Endodermal cell (in vitro differentiated cells): ENCODE data around the gene CEP95. TPM values are rescaled to one million over a fixed set of nuclear protein-coding genes. Genes with fewer than 3 reads are reported as not detected.
"Not testable (repeated sequence)": the region's sequence is repeated elsewhere in the genome, so short reads cannot be mapped to it uniquely, and the experiment has no call there.

Source experiments
- DNase-seq: peaks from one replicate; pipeline ENCODE4 v3.0.0-alpha.2; 2017
- H3K27ac ChIP-seq: 2 replicates; pipeline ENCODE4 v1.5.1; 2013; ENCODE audit warnings: mild to moderate bottlenecking, low read depth, low read length, moderate library complexity
- H3K27me3 ChIP-seq: 2 replicates; pipeline ENCODE4 v1.6.1; 2013; ENCODE audit warnings: mild to moderate bottlenecking, low read length, moderate library complexity; ENCODE audit not compliant: insufficient read depth, control insufficient read depth, poor library complexity, severe bottlenecking
- H3K36me3 ChIP-seq: 2 replicates; pipeline ENCODE4 v1.7.0; 2013; ENCODE audit warnings: mild to moderate bottlenecking, low read length, moderate library complexity; ENCODE audit not compliant: control insufficient read depth, insufficient read depth
- H3K4me1 ChIP-seq: one replicate; pipeline ENCODE4 v1.7.0; 2013; ENCODE audit warnings: low read length; ENCODE audit not compliant: control insufficient read depth, insufficient read depth
- H3K4me3 ChIP-seq: 2 replicates; pipeline ENCODE4 v1.5.1; 2013; ENCODE audit warnings: mild to moderate bottlenecking, low read length, moderate library complexity
- H3K9ac ChIP-seq: 2 replicates; pipeline ENCODE4 v1.6.1; 2013; ENCODE audit warnings: mild to moderate bottlenecking, low read length, moderate library complexity; ENCODE audit not compliant: poor library complexity, severe bottlenecking; ENCODE audit errors: extremely low read depth
- H3K9me3 ChIP-seq: 2 replicates; pipeline ENCODE4 v1.6.1; 2013; ENCODE audit warnings: mild to moderate bottlenecking, low read length, moderate library complexity; ENCODE audit not compliant: control insufficient read depth
- H3K27ac Mint-ChIP-seq: 2 replicates; pipeline ENCODE4 v1.8.0; 2020; ENCODE audit warnings: mixed read lengths
- H3K27me3 Mint-ChIP-seq: 2 replicates; pipeline ENCODE4 v1.8.0; 2021; ENCODE audit warnings: mild to moderate bottlenecking, mixed read lengths; ENCODE audit not compliant: insufficient read depth
- H3K36me3 Mint-ChIP-seq: 2 replicates; pipeline ENCODE4 v1.8.0; 2020; ENCODE audit warnings: low read depth, mixed read lengths
- H3K4me1 Mint-ChIP-seq: 2 replicates; pipeline ENCODE4 v1.8.0; 2020; ENCODE audit warnings: mixed read lengths
- H3K4me3 Mint-ChIP-seq: 2 replicates; pipeline ENCODE4 v1.8.0; 2020; ENCODE audit warnings: mild to moderate bottlenecking, moderate library complexity, mixed read lengths
- H3K9me3 Mint-ChIP-seq: 2 replicates; pipeline ENCODE4 v1.8.0; 2020; ENCODE audit warnings: mild to moderate bottlenecking, mixed read lengths
- CTCF ChIP-seq: fragments of 200-600 bp; sonication (generic); conservative IDR thresholded peaks from 2 replicates; pipeline ENCODE4 v1.5.0; 2021; ENCODE audit warnings: antibody characterized with exemption, mild to moderate bottlenecking
- WGBS, 2 experiments: methylation state at CpG; one replicate each; pipeline versions ENCODE4 v1.1.5 to v1.1.7; 2013; ENCODE audit warnings: missing lambda C conversion rate in 2 of 2, mixed read lengths in 1 of 2; ENCODE audit not compliant: insufficient coverage in 1 of 2, insufficient read length in 1 of 2; 5-methylcytosine and 5-hydroxymethylcytosine counted together
- total RNA-seq, 2 donors: library from RNA; stranded (reverse); fragmentation: NEBNext Ultra II Directional in 1 of 2; extraction: Animal tissue kit (Norgen Biotek cat#: 25700) in 1 of 2; gene quantifications; 2 replicates in 1 of 2; 3 replicates in 1 of 2; pipeline ENCODE4 v1.2.1, GENCODE V29; 2021

Gene CEP95
- total RNA-seq, 2 donors from 2014 or later = 75.5 to 93.9 TPM

DNA sequence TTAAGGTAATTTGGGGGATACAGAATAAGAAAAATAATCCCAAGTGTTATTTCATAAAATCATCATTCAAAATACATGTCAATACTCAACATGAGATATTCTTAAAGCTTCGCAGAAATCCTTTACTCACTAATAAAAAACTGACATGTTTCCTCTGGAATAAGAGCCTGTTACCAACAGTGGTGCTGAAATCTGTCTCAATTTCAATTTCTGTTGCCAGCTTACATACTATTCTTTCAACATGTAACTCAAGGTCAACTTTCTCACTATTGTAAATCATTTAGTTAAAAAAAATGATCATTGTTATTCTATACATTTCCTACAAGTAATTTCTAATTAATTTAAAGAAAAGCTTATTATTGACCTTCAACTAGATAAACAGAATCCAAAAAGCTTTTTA lies 67.9 kb downstream of the CEP95 start:
- Mint-ChIP-seq H3K9me3 (no peaks in the 10 kb centered on the region), H3K27me3 (no peaks in the 10 kb centered on the region), H3K4me1 (no peaks in the 10 kb centered on the region), H3K4me3 (no peak overlapping the region), H3K27ac (no peak overlapping the region), H3K36me3 (peaks cover 32% of the 10 kb centered on the region)
- H3K27ac ChIP-seq = no peak overlapping the region
- H3K27me3 ChIP-seq = no peaks in the 10 kb centered on the region
- TF ChIP-seq CTCF = no peak
- no peaks in the 10 kb centered on the region for H3K9me3 ChIP-seq
- 82 to 98% methylated on average over 1 of the region's 1 CpG for WGBS, 2 experiments
- H3K4me1 ChIP-seq = no peaks in the 10 kb centered on the region
- no peak for DNase-seq
- peaks cover 46% of the 10 kb centered on the region for H3K36me3 ChIP-seq
- H3K4me3 ChIP-seq = no peak overlapping the region
- no peak overlapping the region for H3K9ac ChIP-seq

DNA sequence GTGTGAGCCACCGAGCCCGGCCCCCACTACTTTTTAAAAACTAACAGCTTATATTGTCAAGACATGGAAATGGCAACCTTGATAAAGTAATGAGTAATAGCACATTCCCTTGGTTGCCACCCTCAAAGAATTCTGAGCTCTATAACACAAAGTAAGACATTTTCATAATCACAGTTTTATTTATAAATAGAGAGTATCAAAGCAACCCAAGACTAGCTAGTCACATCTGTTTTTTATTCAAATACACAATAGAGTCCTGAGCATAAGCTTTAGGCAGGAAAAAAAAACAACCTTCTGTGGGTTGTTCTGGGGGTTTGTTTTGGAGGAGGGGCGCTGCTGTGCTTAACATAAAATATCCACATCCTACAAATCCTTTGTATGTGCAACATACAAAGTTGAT lies 68.7 kb downstream of the CEP95 start:
- no peak overlapping the region for H3K4me3 ChIP-seq
- Mint-ChIP-seq H3K9me3 (no peaks in the 10 kb centered on the region), H3K27me3 (no peaks in the 10 kb centered on the region), H3K36me3 (peaks cover 33% of the 10 kb centered on the region), H3K4me1 (no peaks in the 10 kb centered on the region), H3K27ac (no peak overlapping the region), H3K4me3 (no peak overlapping the region)
- 94% methylated on average over 2 of the region's 3 CpGs; no CpG with 5 or more reads in 1 of the 2 experiments for WGBS, 2 experiments
- H3K9me3 ChIP-seq = no peaks in the 10 kb centered on the region
- no peak for TF ChIP-seq CTCF
- no peaks in the 10 kb centered on the region for H3K4me1 ChIP-seq
- no peak overlapping the region for H3K27ac ChIP-seq
- no peak overlapping the region for H3K9ac ChIP-seq
- no peak for DNase-seq
- peaks cover 50% of the 10 kb centered on the region for H3K36me3 ChIP-seq
- H3K27me3 ChIP-seq = no peaks in the 10 kb centered on the region

DNA sequence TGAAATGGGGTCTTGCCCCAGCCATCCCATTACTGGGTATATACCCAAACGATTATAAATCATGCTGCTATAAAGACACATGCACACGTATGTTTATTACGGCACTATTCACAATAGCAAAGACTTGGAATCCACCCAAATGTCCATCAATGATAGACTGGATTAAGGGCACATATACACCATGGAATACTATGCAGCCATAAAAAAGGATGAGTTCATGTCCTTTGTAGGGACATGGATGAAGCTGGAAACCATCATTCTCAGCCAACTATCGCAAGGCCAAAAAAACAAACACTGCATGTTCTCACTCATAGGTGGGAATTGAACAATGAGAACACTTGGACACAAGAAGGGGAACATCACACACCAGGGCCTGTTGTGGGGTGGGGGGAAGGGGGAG lies 70.2 kb downstream of the CEP95 start:
- H3K27me3 ChIP-seq, H3K27ac ChIP-seq, DNase-seq, H3K9ac ChIP-seq, H3K27ac Mint-ChIP-seq, H3K27me3 Mint-ChIP-seq, H3K9me3 Mint-ChIP-seq, H3K4me3 ChIP-seq, H3K4me3 Mint-ChIP-seq, H3K4me1 Mint-ChIP-seq, H3K4me1 ChIP-seq, H3K9me3 ChIP-seq: not testable (repeated sequence)
- H3K36me3 Mint-ChIP-seq = peaks cover 37% of the 10 kb centered on the region
- WGBS, 2 experiments = 86 to 98% methylated on average over 3 to 4 of the region's 4 CpGs
- H3K36me3 ChIP-seq = peaks cover 46% of the 10 kb centered on the region

GRCh38 chr17:64579917-64580316 lies 73.1 kb downstream of the CEP95 start:
- Histone ChIP-seq H3K9ac (no peak overlapping the region), H3K27ac (no peak overlapping the region), H3K36me3 (peaks cover 48% of the 10 kb centered on the region), H3K4me3 (no peak overlapping the region), H3K4me1 (no peaks in the 10 kb centered on the region), H3K27me3 (no peaks in the 10 kb centered on the region), H3K9me3 (no peaks in the 10 kb centered on the region)
- Mint-ChIP-seq H3K27ac (no peak overlapping the region), H3K4me3 (no peak overlapping the region), H3K4me1 (no peaks in the 10 kb centered on the region), H3K36me3 (peaks cover 51% of the 10 kb centered on the region), H3K27me3 (no peaks in the 10 kb centered on the region), H3K9me3 (no peaks in the 10 kb centered on the region)
- no CpG with 5 or more reads among the region's 1 CpG for WGBS, 2 experiments
- TF ChIP-seq CTCF = no peak
- no peak for DNase-seq
